WTC11 (cell line): Measurements from ENCODE around the gene SLTM. TPM values are rescaled to one million over a fixed set of nuclear protein-coding genes. Genes with fewer than 3 reads are reported as not detected.
"Not testable (repeated sequence)": the region's sequence is repeated elsewhere in the genome, so short reads cannot be mapped to it uniquely, and the experiment has no call there.

ENCODE experiments used
- ATAC-seq: fragments of 200-7000 bp; cut with Tn5 transposase; 2 replicates; pipeline ENCODE4 v1.10.0; 2021; ENCODE audit warnings: mild to moderate bottlenecking, moderate library complexity
- CTCF ChIA-PET: fragments of 300-600 bp; sonication (Branson Sonifier 250); formaldehyde crosslinking; loops from one replicate; lab custom pipeline; 2021; ENCODE audit warnings: antibody characterized with exemption; lab: Charles Lee
- POLR2A ChIA-PET: fragments of 350-600 bp; sonication (Branson Sonifier 250); formaldehyde crosslinking; loops from one replicate; lab custom pipeline; 2021; ENCODE audit warnings: antibody characterized with exemption; lab: Charles Lee
- DNase-seq: peaks from one replicate; pipeline ENCODE4 v3.0.0; 2021; ENCODE audit warnings: low spot score
- H3K27ac Mint-ChIP-seq: 2 replicates; pipeline ENCODE4 v1.8.0; 2021; ENCODE audit warnings: mixed read lengths
- H3K27me3 Mint-ChIP-seq: 2 replicates; pipeline ENCODE4 v1.8.0; 2021; ENCODE audit warnings: low read depth, mild to moderate bottlenecking, moderate library complexity, mixed read lengths
- H3K36me3 Mint-ChIP-seq: 2 replicates; pipeline ENCODE4 v1.8.0; 2021; ENCODE audit warnings: mixed read lengths
- H3K4me1 Mint-ChIP-seq: 2 replicates; pipeline ENCODE4 v1.8.0; 2022; ENCODE audit warnings: mixed read lengths
- H3K4me3 Mint-ChIP-seq: 2 replicates; pipeline ENCODE4 v1.8.0; 2021; ENCODE audit warnings: mild to moderate bottlenecking, moderate library complexity, mixed read lengths
- H3K9me3 Mint-ChIP-seq: 2 replicates; pipeline ENCODE4 v1.8.0; 2021; ENCODE audit warnings: mixed read lengths
- ATF2 ChIP-seq: sonication (generic); formaldehyde crosslinking; IDR thresholded peaks from 2 replicates; pipeline ENCODE4 v1.8.1; 2022; ENCODE audit warnings: low read depth, missing genetic modification reagents, borderline replicate concordance
- CDX4 ChIP-seq: fragments of 250-450 bp; sonication (Bioruptor Pico); IDR thresholded peaks from 2 replicates; pipeline ENCODE4 v1.9.0; 2021; ENCODE audit warnings: moderate library complexity, mild to moderate bottlenecking, inconsistent platforms, borderline replicate concordance
- CREB1 ChIP-seq: sonication (generic); formaldehyde crosslinking; IDR thresholded peaks from 2 replicates; pipeline ENCODE4 v1.8.0; 2023; ENCODE audit warnings: mild to moderate bottlenecking, missing genetic modification reagents
- CREM ChIP-seq: sonication (generic); formaldehyde crosslinking; IDR thresholded peaks from 2 replicates; pipeline ENCODE4 v1.8.1; 2022; ENCODE audit warnings: mild to moderate bottlenecking, missing genetic modification reagents, moderate library complexity
- FOXK1 ChIP-seq: sonication (generic); formaldehyde crosslinking; IDR thresholded peaks from 2 replicates; pipeline ENCODE4 v1.8.0; 2022; ENCODE audit warnings: mild to moderate bottlenecking, moderate library complexity, missing genetic modification reagents
- FOXP1 ChIP-seq: sonication (generic); formaldehyde crosslinking; IDR thresholded peaks from 2 replicates; pipeline ENCODE4 v1.8.0; 2022; ENCODE audit warnings: missing genetic modification reagents, mild to moderate bottlenecking, moderate library complexity, borderline replicate concordance
- IRF1 ChIP-seq: sonication (generic); formaldehyde crosslinking; IDR thresholded peaks from 2 replicates; pipeline ENCODE4 v1.8.0; 2023; ENCODE audit warnings: missing genetic modification reagents
- NFATC4 ChIP-seq: fragments of 250-450 bp; sonication (Bioruptor Pico); IDR thresholded peaks from 2 replicates; pipeline ENCODE4 v1.9.0; 2021; ENCODE audit warnings: mild to moderate bottlenecking
- NR2C2 ChIP-seq: sonication (generic); formaldehyde crosslinking; IDR thresholded peaks from 2 replicates; pipeline ENCODE4 v1.8.0; 2022; ENCODE audit warnings: mild to moderate bottlenecking, missing genetic modification reagents
- OVOL2 ChIP-seq: fragments of 250-450 bp; sonication (Bioruptor Pico); IDR thresholded peaks from 2 replicates; pipeline ENCODE4 v1.9.0; 2021; ENCODE audit warnings: mild to moderate bottlenecking, borderline replicate concordance
- PRRX2 ChIP-seq: fragments of 250-450 bp; sonication (Bioruptor Pico); IDR thresholded peaks from 2 replicates; pipeline ENCODE4 v1.8.0; 2021; ENCODE audit warnings: mild to moderate bottlenecking
- STAT6 ChIP-seq: sonication (generic); formaldehyde crosslinking; conservative IDR thresholded peaks from 2 replicates; pipeline ENCODE4 v1.8.1; 2023; ENCODE audit warnings: mild to moderate bottlenecking, low read depth, missing genetic modification reagents, moderate library complexity
- TEAD4 ChIP-seq: sonication (generic); formaldehyde crosslinking; IDR thresholded peaks from 2 replicates; pipeline ENCODE4 v1.8.0; 2022; ENCODE audit warnings: mild to moderate bottlenecking, missing genetic modification reagents
- TP53 ChIP-seq: sonication (generic); formaldehyde crosslinking; IDR thresholded peaks from 2 replicates; pipeline ENCODE4 v1.8.1; 2023; ENCODE audit warnings: mild to moderate bottlenecking, missing genetic modification reagents
- USF1 ChIP-seq: sonication (generic); formaldehyde crosslinking; IDR thresholded peaks from 2 replicates; pipeline ENCODE4 v1.8.0; 2022; ENCODE audit warnings: mild to moderate bottlenecking, missing genetic modification reagents
- ZMAT4 ChIP-seq: fragments of 250-450 bp; sonication (Bioruptor Pico); IDR thresholded peaks from 2 replicates; pipeline ENCODE4 v1.9.0; 2021; ENCODE audit warnings: mild to moderate bottlenecking
- ZNF121 ChIP-seq: sonication (generic); formaldehyde crosslinking; IDR thresholded peaks from 2 replicates; pipeline ENCODE4 v1.8.0; 2023; ENCODE audit warnings: missing genetic modification reagents
- ZNF317 ChIP-seq: sonication (generic); formaldehyde crosslinking; IDR thresholded peaks from 2 replicates; pipeline ENCODE4 v1.8.1; 2023; ENCODE audit warnings: low read depth, mild to moderate bottlenecking, moderate library complexity, missing genetic modification reagents, borderline replicate concordance
- ZNF416 ChIP-seq: fragments of 250-450 bp; sonication (Bioruptor Pico); IDR thresholded peaks from 2 replicates; pipeline ENCODE4 v1.9.0; 2021; ENCODE audit warnings: mild to moderate bottlenecking, inconsistent platforms
- ZNF423 ChIP-seq: fragments of 250-450 bp; sonication (Bioruptor Pico); IDR thresholded peaks from 2 replicates; pipeline ENCODE4 v2.1.2; 2022; ENCODE audit warnings: mild to moderate bottlenecking, moderate library complexity
- ZNF425 ChIP-seq: fragments of 250-450 bp; sonication (Bioruptor Pico); conservative IDR thresholded peaks from 2 replicates; pipeline ENCODE4 v1.9.0; 2021; ENCODE audit warnings: mild to moderate bottlenecking
- ZNF512 ChIP-seq: sonication (generic); formaldehyde crosslinking; IDR thresholded peaks from 2 replicates; pipeline ENCODE4 v1.8.1; 2022; ENCODE audit warnings: missing genetic modification reagents, borderline replicate concordance
- total RNA-seq: library from RNA; stranded (reverse); gene quantifications from 3 replicates; pipeline ENCODE4 v1.2.3, GENCODE V29; 2021

Gene SLTM
- total RNA-seq, 1 experiment from 2014 or later, result 126 TPM

GRCh38 chr15:58934974-58935373 is 1.5 kb upstream of the SLTM start:
- CTCF ChIA-PET, H3K9me3 Mint-ChIP-seq, ATAC-seq, H3K27me3 Mint-ChIP-seq, DNase-seq, POLR2A ChIA-PET: not testable (repeated sequence)
- H3K4me3 Mint-ChIP-seq, result peak overlapping the region; percentile 97
- peak; percentile 57; the same call in 1 of the 2 replicates for TF ChIP-seq ZNF121
- peaks cover 23% of the 10 kb centered on the region for H3K4me1 Mint-ChIP-seq
- H3K27ac Mint-ChIP-seq, result peak overlapping the region; percentile 99
- peaks cover 15% of the 10 kb centered on the region for H3K36me3 Mint-ChIP-seq

GRCh38 chr15:58934521-58934920 is 1.0 kb upstream of the SLTM start:
- peak overlapping the region; percentile 99 for H3K27ac Mint-ChIP-seq
- DNase-seq, result no peak
- POLR2A ChIA-PET, result no interaction called here

GRCh38 chr15:58934114-58934447 is 602 bp upstream of the SLTM start:
- peaks cover 15% of the 10 kb centered on the region for H3K36me3 Mint-ChIP-seq
- peak overlapping the region; percentile 99 for H3K27ac Mint-ChIP-seq
- DNase-seq (no peak), ATAC-seq (peak; percentile 6)
- CTCF ChIA-PET, result no interaction called here
- H3K4me3 Mint-ChIP-seq, result peak overlapping the region; percentile 97
- no peaks in the 10 kb centered on the region for H3K27me3 Mint-ChIP-seq
- POLR2A ChIA-PET, result no interaction called here
- H3K4me1 Mint-ChIP-seq, result peaks cover 24% of the 10 kb centered on the region
- H3K9me3 Mint-ChIP-seq, result no peaks in the 10 kb centered on the region
- TF ChIP-seq ZNF317 (CRISPR knock-in tag), result no peak
- TF ChIP-seq FOXP1 (CRISPR knock-in tag), result no peak
- TF ChIP-seq STAT6 (CRISPR knock-in tag), result no peak
- no peak for TF ChIP-seq ZNF425 (CRISPR knock-in tag)
- TF ChIP-seq USF1 (CRISPR knock-in tag), result no peak
- no peak for TF ChIP-seq CREM (CRISPR knock-in tag)
- TF ChIP-seq ZNF423 (CRISPR knock-in tag), result no peak

More at GRCh38 chr15:58934521-58934920, 1.0 kb upstream of the SLTM start:
- no peak for ATAC-seq
- CTCF ChIA-PET, result no interaction called here
- Mint-ChIP-seq H3K9me3 (no peaks in the 10 kb centered on the region), H3K36me3 (peaks cover 15% of the 10 kb centered on the region), H3K4me3 (peak overlapping the region; percentile 97), H3K27me3 (no peaks in the 10 kb centered on the region), H3K4me1 (peaks cover 24% of the 10 kb centered on the region)
- no peak for TF ChIP-seq NFATC4 (CRISPR knock-in tag)
- TF ChIP-seq PRRX2 (CRISPR knock-in tag), result no peak
- TF ChIP-seq ZNF416, result no peak
- TF ChIP-seq ZNF512 (CRISPR knock-in tag), result no peak
- TF ChIP-seq NR2C2 (CRISPR knock-in tag), result no peak
- TF ChIP-seq TP53 (CRISPR knock-in tag), result no peak
- no peak for TF ChIP-seq CREB1
- TF ChIP-seq FOXK1 (CRISPR knock-in tag), result no peak
- TF ChIP-seq IRF1 (CRISPR knock-in tag), result no peak
- no peak for TF ChIP-seq ZMAT4 (CRISPR knock-in tag)
- no peak for TF ChIP-seq TEAD4 (CRISPR knock-in tag)
- no peak for TF ChIP-seq CDX4 (CRISPR knock-in tag)
- TF ChIP-seq OVOL2 (CRISPR knock-in tag), result no peak
- TF ChIP-seq ATF2, result no peak
- no peak for TF ChIP-seq FOXP1 (CRISPR knock-in tag)
